Natural killer cell (primary cell): ENCODE measurements around the gene TPH1. TPM values are rescaled to one million over a fixed set of nuclear protein-coding genes. Genes with fewer than 3 reads are reported as not detected.

Experiments
- ATAC-seq, 3 donors: fragments of 150-1000 bp in 2 of 3; fragments of 200-7000 bp in 1 of 3; cut with Tn5 transposase; 1 replicate in 1 of 3; 2 replicates in 2 of 3; pipeline ENCODE4 v1.10.0; 2021; ENCODE audit warnings: mild to moderate bottlenecking in 2 of 3, moderate library complexity in 2 of 3
- DNase-seq, 2 donors: peaks; one replicate each; pipeline versions ENCODE4 v3.0.0 to v3.0.0-alpha.2; 2013 to 2021; ENCODE audit warnings: mixed read lengths in 1 of 2
- H3K27ac ChIP-seq: one replicate; pipeline ENCODE4 v1.5.1; 2013; ENCODE audit warnings: mild to moderate bottlenecking, low read length
- H3K27me3 ChIP-seq: one replicate; pipeline ENCODE4 v1.6.1; 2013; ENCODE audit warnings: low read length; ENCODE audit not compliant: control insufficient read depth, insufficient read depth
- H3K36me3 ChIP-seq: one replicate; pipeline ENCODE4 v1.6.1; 2013; ENCODE audit warnings: low read length; ENCODE audit not compliant: control insufficient read depth, insufficient read depth
- H3K4me1 ChIP-seq: one replicate; pipeline ENCODE4 v1.6.1; 2013; ENCODE audit warnings: low read length; ENCODE audit not compliant: control insufficient read depth, insufficient read depth
- H3K4me3 ChIP-seq: one replicate; pipeline ENCODE4 v1.5.1; 2013; ENCODE audit warnings: low read length
- H3K9me3 ChIP-seq: one replicate; pipeline ENCODE4 v1.6.1; 2013; ENCODE audit warnings: low read length; ENCODE audit not compliant: control insufficient read depth, insufficient read depth
- H3K27ac Mint-ChIP-seq, 2 donors: one replicate each; pipeline ENCODE4 v1.8.0; 2022; ENCODE audit warnings: mild to moderate bottlenecking in 2 of 2, mixed read lengths in 2 of 2, moderate library complexity in 1 of 2
- H3K27me3 Mint-ChIP-seq, 2 donors: one replicate each; pipeline ENCODE4 v1.8.0; 2022; ENCODE audit warnings: low read depth in 2 of 2, mixed read lengths in 2 of 2
- H3K36me3 Mint-ChIP-seq: one replicate; pipeline ENCODE4 v1.8.0; 2022; ENCODE audit warnings: mixed read lengths
- H3K4me1 Mint-ChIP-seq, 2 donors: one replicate each; pipeline ENCODE4 v1.8.0; 2022; ENCODE audit warnings: mixed read lengths in 2 of 2
- H3K4me3 Mint-ChIP-seq: one replicate; pipeline ENCODE4 v1.8.0; 2022; ENCODE audit warnings: mild to moderate bottlenecking, moderate library complexity, mixed read lengths
- H3K9me3 Mint-ChIP-seq, 2 donors: one replicate each; pipeline ENCODE4 v1.8.0; 2022; ENCODE audit warnings: mixed read lengths in 2 of 2
- CTCF ChIP-seq: fragments of 200-600 bp; IDR thresholded peaks from one replicate; pipeline ENCODE4 v1.8.0; 2022; ENCODE audit warnings: antibody characterized with exemption
- WGBS: methylation state at CpG from one replicate; pipeline ENCODE4 v1.1.7; 2013; ENCODE audit warnings: missing lambda C conversion rate; ENCODE audit not compliant: insufficient coverage; 5-methylcytosine and 5-hydroxymethylcytosine counted together
- intact Hi-C: fragments of 100-400 bp; cut with micrococcal nuclease; formaldehyde crosslinking; loops from one replicate; pipeline ENCODE4 v1.14.2; 2022
- total RNA-seq, 4 donors: library from RNA; stranded (reverse); fragments of 120-200 nt in 1 of 4; gene quantifications; one replicate each; pipeline versions ENCODE4 v1.2.3 to v1.2.4, GENCODE V29; 2013 to 2022

Gene TPH1
- total RNA-seq, 3 donors from 2014 or later (not counting 1 experiment from before 2014, with no cell fraction given), result 1.1 to 1.4 (median 1.3) TPM

GRCh38 chr11:18075444-18075843 is 29.4 kb upstream of the TPH1 start:
- DNase-seq (no peak), ATAC-seq (no peak)
- WGBS, result 100% methylated on average over 2 of the region's 3 CpGs
- peaks cover 5% of the 10 kb centered on the region for H3K36me3 ChIP-seq
- no peak overlapping the region for H3K4me3 Mint-ChIP-seq
- H3K4me3 ChIP-seq, result no peak overlapping the region
- no peak for TF ChIP-seq CTCF
- intact Hi-C loops, result no loop called here
- no peaks in the 10 kb centered on the region for H3K4me1 ChIP-seq
- H3K27ac ChIP-seq, result no peak overlapping the region
- H3K27me3 Mint-ChIP-seq, result no peaks in the 10 kb centered on the region
- no peaks in the 10 kb centered on the region for H3K9me3 ChIP-seq
- H3K9me3 Mint-ChIP-seq, result no peaks in the 10 kb centered on the region
- no peaks in the 10 kb centered on the region for H3K4me1 Mint-ChIP-seq
- H3K27ac Mint-ChIP-seq, result no peak overlapping the region
- peaks cover 6% of the 10 kb centered on the region for H3K36me3 Mint-ChIP-seq
- no peaks in the 10 kb centered on the region for H3K27me3 ChIP-seq

- Mint-ChIP-seq H3K9me3 (no peaks in the 10 kb centered on the region), H3K27me3 (no peaks in the 10 kb centered on the region), H3K36me3 (no peaks in the 10 kb centered on the region), H3K27ac (no peak overlapping the region), H3K4me1 (no peaks in the 10 kb centered on the region), H3K4me3 (no peak overlapping the region)
- Histone ChIP-seq H3K27me3 (no peaks in the 10 kb centered on the region), H3K36me3 (no peaks in the 10 kb centered on the region), H3K4me1 (no peaks in the 10 kb centered on the region), H3K4me3 (no peak overlapping the region), H3K27ac (no peak overlapping the region), H3K9me3 (no peaks in the 10 kb centered on the region)
- DNase-seq (no peak), ATAC-seq (no peak)
- 93% methylated on average over 2 of the region's 4 CpGs for WGBS
- intact Hi-C loops, result no loop called here
- TF ChIP-seq CTCF, result no peak
Measured at GRCh38 chr11:18071098-18071705, 25.1 kb upstream of the TPH1 start.

- Mint-ChIP-seq H3K9me3 (no peaks in the 10 kb centered on the region), H3K36me3 (no peaks in the 10 kb centered on the region), H3K4me3 (no peak overlapping the region), H3K27ac (no peak overlapping the region), H3K27me3 (no peaks in the 10 kb centered on the region), H3K4me1 (no peaks in the 10 kb centered on the region)
- no peaks in the 10 kb centered on the region for H3K27me3 ChIP-seq
- no peaks in the 10 kb centered on the region for H3K36me3 ChIP-seq
- intact Hi-C loops, result no loop called here
- no peak for DNase-seq
- 88% methylated on average over 2 of the region's 2 CpGs for WGBS
- no peaks in the 10 kb centered on the region for H3K4me1 ChIP-seq
- TF ChIP-seq CTCF, result no peak
- H3K27ac ChIP-seq, result no peak overlapping the region
- no peaks in the 10 kb centered on the region for H3K9me3 ChIP-seq
- no peak for ATAC-seq
- H3K4me3 ChIP-seq, result no peak overlapping the region
Measured at GRCh38 chr11:18067372-18067771, 21.3 kb upstream of the TPH1 start.

- H3K27me3 ChIP-seq, result no peaks in the 10 kb centered on the region
- H3K4me3 ChIP-seq, result no peak overlapping the region
- intact Hi-C loops, result no loop called here
- no peak for TF ChIP-seq CTCF
- Mint-ChIP-seq H3K4me3 (no peak overlapping the region), H3K9me3 (no peaks in the 10 kb centered on the region), H3K4me1 (no peaks in the 10 kb centered on the region), H3K27me3 (no peaks in the 10 kb centered on the region), H3K27ac (no peak overlapping the region), H3K36me3 (no peaks in the 10 kb centered on the region)
- ATAC-seq, result no peak
- H3K4me1 ChIP-seq, result no peaks in the 10 kb centered on the region
- no peaks in the 10 kb centered on the region for H3K9me3 ChIP-seq
- no peaks in the 10 kb centered on the region for H3K36me3 ChIP-seq
- no peak overlapping the region for H3K27ac ChIP-seq
- no peak for DNase-seq
- 94% methylated on average over 2 of the region's 2 CpGs for WGBS
Measured at GRCh38 chr11:18066626-18067025, 20.6 kb upstream of the TPH1 start.
